ENCODE measurements around the gene UBE3A.
"Not testable (repeated sequence)": the region's sequence is repeated elsewhere in the genome, so short reads cannot be mapped to it uniquely, and the experiment has no call there.

UBE3A gene

GRCh38 chr15:25409731-25410130 is 29.1 kb downstream of the UBE3A start:
- not testable (repeated sequence) for H3K4me3 ChIP-seq (ENCODE audit: low read length); DNase-seq (ENCODE audit: low read depth, low spot score)

- no peak for DNase-seq (ENCODE audit: low read depth, low spot score)
- H3K4me3 ChIP-seq (ENCODE audit: low read length), result no peak overlapping the region
Measured at GRCh38 chr15:25408929-25409328, 29.9 kb downstream of the UBE3A start.

- H3K4me3 ChIP-seq (ENCODE audit: low read length), result no peak overlapping the region
- no peak for DNase-seq (ENCODE audit: low read depth, low spot score)
Measured at GRCh38 chr15:25408428-25408827, 30.4 kb downstream of the UBE3A start.

- no peak for DNase-seq (ENCODE audit: low read depth, low spot score)
- H3K4me3 ChIP-seq (ENCODE audit: low read length), result no peak overlapping the region
Measured at GRCh38 chr15:25407950-25408349, 30.9 kb downstream of the UBE3A start.

- H3K4me3 ChIP-seq (ENCODE audit: low read length), result no peak overlapping the region
Measured at GRCh38 chr15:25406846-25407245, 32.0 kb downstream of the UBE3A start.

GRCh38 chr15:25406261-25406660 is 32.6 kb downstream of the UBE3A start:
- DNase-seq (ENCODE audit: low read depth, low spot score), result no peak
- H3K4me3 ChIP-seq (ENCODE audit: low read length), result no peak overlapping the region

More at GRCh38 chr15:25406846-25407245, 32.0 kb downstream of the UBE3A start:
- DNase-seq (ENCODE audit: low read depth, low spot score), result no peak

GRCh38 chr15:25403771-25404170 is 35.1 kb downstream of the UBE3A start:
- no peak overlapping the region for H3K4me3 ChIP-seq (ENCODE audit: low read length)
- no peak for DNase-seq (ENCODE audit: low read depth, low spot score)

- H3K4me3 ChIP-seq (ENCODE audit: low read length), result no peak overlapping the region
- no peak for DNase-seq (ENCODE audit: low read depth, low spot score)
Measured at GRCh38 chr15:25402342-25402741, 36.5 kb downstream of the UBE3A start.

GRCh38 chr15:25401501-25401900 is 37.3 kb downstream of the UBE3A start:
- H3K4me3 ChIP-seq (ENCODE audit: low read length), result no peak overlapping the region
- DNase-seq (ENCODE audit: low read depth, low spot score), result no peak

GRCh38 chr15:25397100-25397499 is 41.7 kb downstream of the UBE3A start:
- no peak overlapping the region for H3K4me3 ChIP-seq (ENCODE audit: low read length)
- no peak for DNase-seq (ENCODE audit: low read depth, low spot score)

GRCh38 chr15:25394898-25395297 is 43.9 kb downstream of the UBE3A start:
- H3K4me3 ChIP-seq (ENCODE audit: low read length), result no peak overlapping the region
- DNase-seq (ENCODE audit: low read depth, low spot score), result no peak

- no peak for DNase-seq (ENCODE audit: low read depth, low spot score)
- no peak overlapping the region for H3K4me3 ChIP-seq (ENCODE audit: low read length)
Measured at GRCh38 chr15:25392806-25393205, 46.0 kb downstream of the UBE3A start.

- no peak for DNase-seq (ENCODE audit: low read depth, low spot score)
- no peak overlapping the region for H3K4me3 ChIP-seq (ENCODE audit: low read length)
Measured at GRCh38 chr15:25391971-25392721, 46.7 kb downstream of the UBE3A start.

- no peak for DNase-seq (ENCODE audit: low read depth, low spot score)
- H3K4me3 ChIP-seq (ENCODE audit: low read length), result no peak overlapping the region
Measured at GRCh38 chr15:25385986-25386385, 52.8 kb downstream of the UBE3A start.

- DNase-seq (ENCODE audit: low read depth, low spot score), result no peak
- H3K4me3 ChIP-seq (ENCODE audit: low read length), result no peak overlapping the region
Measured at GRCh38 chr15:25381579-25381978, 57.2 kb downstream of the UBE3A start.

- no peak overlapping the region for H3K4me3 ChIP-seq (ENCODE audit: low read length)
- DNase-seq (ENCODE audit: low read depth, low spot score), result no peak
Measured at GRCh38 chr15:25378501-25378901, 60.3 kb downstream of the UBE3A start.

- no peak overlapping the region for H3K4me3 ChIP-seq (ENCODE audit: low read length)
- no peak for DNase-seq (ENCODE audit: low read depth, low spot score)
Measured at GRCh38 chr15:25375557-25375956, 63.3 kb downstream of the UBE3A start.

- DNase-seq (ENCODE audit: low read depth, low spot score), result no peak
- H3K4me3 ChIP-seq (ENCODE audit: low read length), result no peak overlapping the region
Measured at GRCh38 chr15:25374143-25374542, 64.7 kb downstream of the UBE3A start.

GRCh38 chr15:25372298-25372697 is 66.5 kb downstream of the UBE3A start:
- no peak overlapping the region for H3K4me3 ChIP-seq (ENCODE audit: low read length)
- DNase-seq (ENCODE audit: low read depth, low spot score), result no peak

- H3K4me3 ChIP-seq (ENCODE audit: low read length), result no peak overlapping the region
- DNase-seq (ENCODE audit: low read depth, low spot score), result no peak
Measured at GRCh38 chr15:25368850-25369249, 70.0 kb downstream of the UBE3A start.

- DNase-seq (ENCODE audit: low read depth, low spot score), result no peak
- no peak overlapping the region for H3K4me3 ChIP-seq (ENCODE audit: low read length)
Measured at GRCh38 chr15:25366058-25366457, 72.8 kb downstream of the UBE3A start.

Measured in Jurkat, Clone E6-1 (cell line).